Stimulated activated CD8-positive, alpha-beta memory T cell treated with anti-CD3 and anti-CD28 coated beads, Interleukin-15, amount 100 ng/mL, for 48 hours (primary cell): ENCODE data around the gene NLRP6.
"Not testable (repeated sequence)": the region's sequence is repeated elsewhere in the genome, so short reads cannot be mapped to it uniquely, and the experiment has no call there.

Experiments used
- DNase-seq, 2 donors: peaks; one replicate each; pipeline ENCODE4 v3.0.0-alpha.2; 2020; ENCODE audit warnings: low read depth in 2 of 2

The NLRP6 gene

GRCh38 chr11:256952-257737 lies 21.1 kb upstream of the NLRP6 start:
- no peak for DNase-seq

- DNase-seq = no peak
Observed at GRCh38 chr11:257766-258493, 20.3 kb upstream of the NLRP6 start.

GRCh38 chr11:259413-259812 lies 18.8 kb upstream of the NLRP6 start:
- no peak for DNase-seq

GRCh38 chr11:261624-262023 lies 16.6 kb upstream of the NLRP6 start:
- DNase-seq = no peak

- no peak for DNase-seq
Observed at GRCh38 chr11:266676-267439, 11.3 kb upstream of the NLRP6 start.

GRCh38 chr11:267491-267994 lies 10.7 kb upstream of the NLRP6 start:
- DNase-seq = no peak

- DNase-seq = not testable (repeated sequence)
Observed at GRCh38 chr11:268716-269145, 9.5 kb upstream of the NLRP6 start.

- no peak for DNase-seq
Observed at GRCh38 chr11:269146-269890, 8.9 kb upstream of the NLRP6 start.

- DNase-seq = no peak
Observed at GRCh38 chr11:270451-271318, 7.5 kb upstream of the NLRP6 start.

GRCh38 chr11:271319-271715 lies 6.9 kb upstream of the NLRP6 start:
- no peak for DNase-seq

GRCh38 chr11:272195-272930 lies 5.8 kb upstream of the NLRP6 start:
- DNase-seq = no peak

- no peak for DNase-seq
Observed at GRCh38 chr11:272931-273198, 5.3 kb upstream of the NLRP6 start.

GRCh38 chr11:276219-276618 lies 2.0 kb upstream of the NLRP6 start:
- DNase-seq = no peak

GRCh38 chr11:279040-279965 lies 1.1 kb downstream of the NLRP6 start:
- no peak for DNase-seq

- DNase-seq = no peak
Observed at GRCh38 chr11:279966-280705, 1.9 kb downstream of the NLRP6 start.

GRCh38 chr11:280706-281485 lies 2.7 kb downstream of the NLRP6 start:
- DNase-seq = no peak

GRCh38 chr11:281486-282161 lies 3.4 kb downstream of the NLRP6 start:
- DNase-seq = no peak
